GM12872 (cell line): Measurements from ENCODE around the gene PEDS1.

Experiments
- CTCF ChIP-seq: IDR thresholded peaks from 3 replicates; pipeline ENCODE4 v1.5.1; 2011; ENCODE audit warnings: low read depth, mild to moderate bottlenecking, low read length, moderate library complexity; ENCODE audit not compliant: insufficient read depth

The PEDS1 gene

DNA sequence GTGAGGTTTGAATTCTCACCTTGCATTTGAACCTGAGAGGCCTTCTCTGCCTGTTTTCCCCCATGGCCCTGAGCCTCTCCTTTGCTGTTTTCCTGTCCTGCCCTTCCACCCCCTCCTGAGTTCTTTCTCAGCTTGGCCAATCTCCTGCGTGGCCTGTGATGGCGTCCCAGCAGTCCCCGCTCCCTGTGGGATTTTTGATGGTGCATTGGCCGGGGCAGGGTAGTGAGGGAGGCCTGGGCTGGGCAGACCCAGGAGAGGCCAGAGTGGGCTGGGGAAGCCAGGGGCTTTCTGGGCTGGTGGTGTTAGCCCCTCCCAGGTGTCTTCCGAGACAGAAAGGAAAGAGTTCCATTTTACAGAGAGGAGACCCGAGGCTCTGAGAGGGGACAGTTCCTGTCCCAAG, 43.4 kb upstream of the PEDS1 start:
- TF ChIP-seq CTCF, result no peak

DNA sequence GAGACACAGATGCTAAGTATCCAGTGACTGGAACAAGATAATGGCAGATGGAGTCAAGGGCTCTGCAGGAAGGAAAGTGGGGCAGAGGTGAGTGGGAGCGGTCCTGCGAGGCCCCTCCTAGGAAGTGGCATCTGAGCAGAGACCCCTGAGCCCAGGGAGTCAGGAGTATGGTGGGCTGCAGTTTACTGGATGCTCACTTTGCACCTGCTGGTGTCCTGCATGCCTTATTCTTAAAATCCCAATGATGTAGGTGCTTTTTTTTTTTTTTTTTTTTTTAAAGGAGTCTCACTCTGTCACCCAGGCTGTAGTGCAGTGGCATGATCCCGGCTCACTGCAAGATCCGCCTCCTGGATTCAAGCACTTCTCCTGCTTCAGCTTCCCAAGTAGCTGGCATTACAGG, 42.7 kb upstream of the PEDS1 start:
- TF ChIP-seq CTCF, result no peak

GRCh38 chr20:50195524-50196120, 42.1 kb upstream of the PEDS1 start:
- no peak for TF ChIP-seq CTCF

DNA sequence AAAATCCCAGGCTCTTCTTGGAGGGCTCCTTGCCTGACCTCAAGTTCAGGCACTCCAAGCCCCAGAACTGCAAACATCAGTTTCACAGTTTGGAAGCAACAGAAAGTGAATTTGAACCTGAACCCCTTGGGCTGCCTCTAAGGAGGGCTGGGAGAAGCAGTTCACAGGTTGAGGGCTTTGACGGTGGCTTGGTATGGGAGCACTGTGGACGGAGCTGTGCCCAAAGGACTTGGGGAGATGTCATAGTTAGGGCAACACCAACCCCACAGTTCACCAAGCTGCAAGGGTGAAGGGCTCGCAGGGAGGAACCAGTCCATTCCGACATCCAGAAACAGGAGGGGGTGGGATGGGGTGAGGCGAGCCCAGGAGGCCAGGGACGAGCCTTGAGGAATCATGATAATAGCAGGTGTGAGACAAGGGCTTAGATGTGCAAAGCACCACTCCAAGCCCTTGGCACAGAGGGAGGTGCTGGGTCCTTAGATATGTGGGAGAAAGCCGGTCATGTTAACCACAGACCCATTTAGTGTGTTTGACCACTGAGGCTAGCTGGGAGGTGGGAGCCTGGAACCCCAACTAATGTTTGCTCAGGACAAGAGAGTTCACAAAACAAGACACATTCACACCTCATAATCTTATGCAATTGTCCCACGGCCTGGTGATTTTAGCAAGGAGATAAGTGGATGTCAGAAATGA, 41.5 kb upstream of the PEDS1 start:
- no peak for TF ChIP-seq CTCF

GRCh38 chr20:50194422-50194830, 40.9 kb upstream of the PEDS1 start:
- no peak for TF ChIP-seq CTCF

- TF ChIP-seq CTCF, result no peak
These were observed 40.4 kb upstream of the PEDS1 start for GRCh38 chr20:50193836-50194421.

DNA sequence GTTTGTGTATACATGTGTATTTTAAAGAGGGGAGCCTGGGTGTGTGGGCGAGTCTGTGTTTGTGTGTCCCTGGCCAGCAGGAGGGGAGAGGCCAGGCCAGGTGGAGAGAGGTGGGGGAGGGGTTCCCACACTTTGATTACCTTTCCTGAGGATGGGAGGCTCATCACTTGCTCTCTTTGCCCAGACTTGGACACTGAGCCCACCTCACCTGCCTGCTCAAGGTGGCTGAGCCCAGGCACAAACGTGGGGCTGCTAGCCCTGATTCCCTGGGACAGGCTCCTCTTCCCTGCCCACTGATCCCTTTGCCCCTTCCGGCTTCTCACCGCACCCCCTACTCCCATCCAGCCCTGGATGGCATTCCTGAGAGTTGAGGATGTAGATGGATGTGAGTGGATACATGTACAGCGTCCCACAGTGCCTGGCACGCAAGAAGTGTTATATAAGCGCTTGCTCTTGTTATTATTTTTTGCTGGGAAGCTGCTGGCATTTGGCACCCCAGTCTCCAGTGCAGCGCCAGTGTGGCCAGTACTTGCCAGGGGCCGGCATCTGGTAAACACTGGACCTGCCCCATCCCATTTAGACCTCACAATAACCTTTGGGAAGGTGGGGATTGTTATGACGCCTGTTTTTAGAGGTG, 39.8 kb upstream of the PEDS1 start:
- TF ChIP-seq CTCF, result no peak
